Stimulated activated naive CD4-positive, alpha-beta T cell treated with Interleukin-2 at 50 U/mL for 16 hours (primary cell): ENCODE data around the gene NPR2.

Experiments
- DNase-seq: peaks from one replicate; lab custom pipeline; 2025; lab: John Stamatoyannopoulos, UW

Gene NPR2

DNA sequence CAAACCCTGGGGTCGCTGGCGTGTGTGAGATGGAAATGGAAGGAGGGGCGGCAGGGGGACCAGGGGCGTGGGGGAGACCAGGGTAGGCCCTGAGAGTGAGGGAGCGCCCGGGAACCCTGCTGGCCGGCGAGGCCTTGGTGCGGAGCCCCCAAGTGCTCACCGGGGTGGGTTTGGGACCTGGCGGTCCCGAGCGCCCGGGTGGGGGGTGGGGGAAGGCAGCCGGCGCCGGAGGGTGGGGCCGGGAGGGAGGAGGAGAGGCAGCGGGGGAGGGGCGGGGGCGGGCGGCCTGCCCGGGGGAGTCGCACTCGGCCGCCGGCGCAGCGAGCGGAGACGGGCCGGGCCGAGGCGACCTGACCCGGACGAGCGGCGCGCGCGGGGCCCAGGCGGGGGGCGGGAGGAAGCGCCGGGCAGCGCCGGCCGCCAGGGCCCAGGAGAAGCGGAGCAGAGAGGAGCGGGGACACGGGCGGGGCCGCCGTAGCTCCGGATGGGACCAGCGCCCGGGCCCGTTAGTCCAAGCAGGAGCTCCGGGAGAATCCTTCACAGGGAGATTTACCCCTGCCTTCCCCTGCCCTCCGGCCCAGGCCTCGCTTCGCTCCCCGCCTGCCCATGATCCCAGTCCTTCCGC lies at the start of gene NPR2:
NPR2 (plus strand) TSS at position 295 of the 625 bp plus-strand sequence. CDS start 818 bp downstream, outside the sequence.
- DNase-seq = no peak

DNA sequence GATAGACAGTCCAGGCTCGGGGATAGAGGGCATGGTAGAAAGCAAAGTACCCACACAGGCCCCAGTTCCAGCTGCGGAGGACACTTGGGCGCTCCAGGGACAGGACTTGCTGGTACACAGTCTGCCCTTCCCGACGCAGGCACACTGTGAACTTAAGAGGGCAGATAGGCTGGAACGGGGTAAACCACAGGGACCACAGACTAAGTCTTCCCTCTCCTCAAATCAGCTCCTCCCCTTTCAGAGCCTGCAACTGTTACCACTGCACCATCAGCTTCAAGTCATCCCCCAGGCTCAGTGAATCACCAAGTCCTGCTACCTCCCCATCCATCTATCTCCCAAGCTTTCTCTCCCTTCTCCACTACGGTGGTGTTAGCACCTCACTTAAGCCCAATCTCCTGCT lies 49.7 kb upstream of the NPR2 start:
- no peak for DNase-seq

GRCh38 chr9:35743452-35743851 lies 47.9 kb upstream of the NPR2 start:
- DNase-seq = no peak

GRCh38 chr9:35743880-35744518 lies 47.4 kb upstream of the NPR2 start:
- no peak for DNase-seq

DNA sequence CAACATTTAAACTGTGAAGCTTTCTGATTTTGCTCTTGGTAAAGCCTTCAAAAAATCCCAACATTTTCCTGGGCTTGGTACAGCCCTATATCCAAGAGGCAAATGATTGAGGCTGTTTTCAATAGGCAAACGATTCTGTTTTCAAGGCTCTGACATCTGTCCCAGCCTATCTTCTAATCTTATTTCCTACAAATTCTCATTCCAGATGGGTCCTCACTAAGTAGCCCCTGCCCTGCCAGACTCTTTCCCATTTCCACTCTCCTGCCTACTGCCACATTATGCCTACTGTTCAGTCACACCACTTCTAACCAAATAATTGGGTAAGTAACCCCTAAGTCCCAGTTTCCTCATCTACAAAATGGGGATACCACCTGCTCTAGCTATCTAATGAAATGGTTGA lies 45.8 kb upstream of the NPR2 start:
- DNase-seq = no peak

DNA sequence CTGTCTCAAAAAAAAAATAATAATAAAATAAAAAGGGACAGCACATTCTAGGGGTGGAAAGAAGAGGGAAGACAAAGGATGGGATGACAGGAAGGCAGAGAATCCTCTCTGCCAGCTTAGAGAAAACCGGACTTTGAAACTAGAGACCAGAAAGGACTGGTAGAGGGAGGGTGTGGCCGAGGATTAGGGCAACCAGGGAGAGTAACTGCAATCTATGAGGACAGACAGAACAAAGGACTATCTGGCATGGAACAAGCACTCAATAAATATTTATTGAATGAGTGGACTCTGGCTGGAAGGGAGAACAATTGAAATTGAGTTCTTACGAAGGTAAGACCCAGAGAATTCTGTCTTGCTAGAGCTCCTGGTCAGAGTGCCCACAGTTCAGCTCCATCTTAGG lies 44.8 kb upstream of the NPR2 start:
- DNase-seq = no peak

- no peak for DNase-seq
Measured at GRCh38 chr9:35748242-35748857, 43.0 kb upstream of the NPR2 start.

DNA sequence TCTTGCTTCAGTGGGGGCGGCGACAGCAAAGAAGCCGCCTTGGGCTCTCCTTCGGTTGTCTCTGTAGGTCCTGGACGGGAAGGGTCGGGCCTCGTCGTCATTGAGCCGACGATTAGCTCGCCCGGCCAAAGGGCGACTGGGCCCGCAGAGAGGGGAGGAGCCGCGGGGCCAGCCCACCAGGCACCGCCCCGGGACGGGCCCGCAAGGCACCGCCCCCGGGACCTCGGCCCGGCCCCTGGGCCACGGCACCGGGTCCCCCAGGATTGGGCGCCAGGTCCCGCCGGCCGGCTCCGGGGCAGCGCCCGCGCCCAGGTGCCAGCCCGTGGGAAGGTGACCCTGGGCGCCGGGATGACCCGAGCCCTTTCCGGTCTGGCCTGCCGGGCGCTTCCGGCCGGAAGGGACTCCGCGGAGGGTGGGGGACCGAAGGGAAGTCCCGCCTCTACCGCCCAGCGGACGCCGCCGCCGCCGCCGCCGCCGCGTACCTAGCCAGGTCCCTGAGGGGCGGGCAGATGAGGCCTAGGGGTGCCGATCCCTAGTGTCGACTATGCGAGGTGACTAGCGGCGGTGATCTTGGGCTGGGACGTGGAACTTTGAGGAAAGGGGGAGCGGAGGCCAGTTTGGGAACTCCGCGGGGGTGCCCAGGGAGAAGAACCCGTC lies 42.4 kb upstream of the NPR2 start, which contains the start of the genes GBA2 and RGP1:
GBA2 (minus strand) TSS at position 371 of the 657 bp plus-strand sequence. CDS start 524 bp downstream, outside the sequence.
RGP1 (plus strand) TSS at position 430 of the 657 bp plus-strand sequence. CDS start 469 bp downstream, outside the sequence.
- peak; percentile 72 for DNase-seq

DNA sequence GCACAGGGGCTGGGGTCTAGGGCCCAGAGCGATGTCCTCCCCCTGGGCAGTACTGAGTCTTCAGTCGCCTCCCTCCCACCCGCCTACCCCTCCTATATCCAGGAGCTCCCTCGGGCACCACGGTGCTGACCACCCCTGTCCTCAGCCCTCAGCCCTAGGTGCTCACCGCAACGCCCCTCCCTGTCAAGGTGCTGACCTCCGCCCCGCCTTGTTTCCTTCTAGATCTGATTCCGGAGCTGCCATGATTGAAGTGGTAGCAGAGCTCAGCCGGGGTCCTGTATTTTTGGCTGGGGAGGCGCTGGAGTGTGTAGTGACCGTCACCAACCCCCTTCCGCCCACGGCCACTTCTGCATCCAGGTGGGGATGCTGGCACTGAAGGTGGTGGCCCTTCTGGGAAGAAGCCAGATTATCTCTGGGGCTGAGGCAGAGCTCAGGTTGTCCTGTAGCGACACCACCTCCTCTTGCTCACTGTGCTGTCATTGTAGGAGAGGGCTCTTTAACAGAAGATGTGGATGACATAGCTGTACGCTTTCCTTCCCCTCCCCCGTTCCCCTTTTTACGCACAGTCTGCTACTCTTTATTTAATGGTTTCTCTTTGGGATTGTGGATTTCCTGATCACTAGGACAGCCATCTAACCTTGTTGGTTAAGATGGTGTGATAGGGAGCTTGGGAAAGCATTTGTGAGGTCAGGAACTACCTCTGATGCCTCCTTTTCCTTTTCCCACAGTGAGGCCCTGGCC lies 41.7 kb upstream of the NPR2 start:
- DNase-seq = peak; percentile 41

DNA sequence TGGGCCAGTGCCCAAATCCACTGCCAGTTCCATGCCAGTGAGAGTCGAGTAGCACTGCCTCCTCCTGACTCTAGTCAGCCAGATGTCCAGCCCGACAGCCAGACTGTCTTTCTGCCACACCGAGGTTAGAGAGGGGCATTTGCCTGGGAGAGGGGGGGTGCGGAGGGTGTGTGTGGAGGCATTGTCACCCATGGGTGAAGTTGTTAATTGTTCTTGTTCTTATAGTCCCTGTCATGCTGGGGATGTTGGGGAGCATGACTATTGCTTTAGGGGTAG lies 41.2 kb upstream of the NPR2 start:
- DNase-seq = no peak

DNA sequence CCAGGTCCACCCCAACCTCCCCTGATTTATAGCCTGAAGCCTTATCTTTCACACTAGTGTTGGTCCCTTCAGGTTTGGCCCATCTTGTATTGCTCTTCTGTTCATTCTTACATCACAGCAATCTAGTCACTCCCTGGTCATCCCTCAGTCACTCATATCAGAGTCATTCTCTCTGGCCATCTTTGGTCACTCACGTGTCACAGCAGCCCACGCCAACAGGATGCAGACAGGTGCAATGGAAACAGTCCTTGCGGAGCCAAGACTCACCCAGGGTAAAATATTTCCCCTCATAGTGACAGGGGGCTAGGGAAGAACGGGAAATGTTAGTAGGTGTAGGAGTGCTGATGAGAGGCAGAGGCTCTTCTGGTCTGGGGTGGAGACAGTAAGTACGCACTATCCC lies 37.9 kb upstream of the NPR2 start:
- no peak for DNase-seq

GRCh38 chr9:35754264-35754663 lies 37.1 kb upstream of the NPR2 start, which contains the start of gene MSMP:
Gene MSMP (minus strand): TSS chr9:35754276. CDS start chr9:35754129, 147 bp downstream.
- DNase-seq = no peak

- DNase-seq = no peak
Measured at GRCh38 chr9:35755071-35755470, 36.3 kb upstream of the NPR2 start.

- DNase-seq = peak; percentile 75
Measured at GRCh38 chr9:35756275-35757225, 34.8 kb upstream of the NPR2 start.

DNA sequence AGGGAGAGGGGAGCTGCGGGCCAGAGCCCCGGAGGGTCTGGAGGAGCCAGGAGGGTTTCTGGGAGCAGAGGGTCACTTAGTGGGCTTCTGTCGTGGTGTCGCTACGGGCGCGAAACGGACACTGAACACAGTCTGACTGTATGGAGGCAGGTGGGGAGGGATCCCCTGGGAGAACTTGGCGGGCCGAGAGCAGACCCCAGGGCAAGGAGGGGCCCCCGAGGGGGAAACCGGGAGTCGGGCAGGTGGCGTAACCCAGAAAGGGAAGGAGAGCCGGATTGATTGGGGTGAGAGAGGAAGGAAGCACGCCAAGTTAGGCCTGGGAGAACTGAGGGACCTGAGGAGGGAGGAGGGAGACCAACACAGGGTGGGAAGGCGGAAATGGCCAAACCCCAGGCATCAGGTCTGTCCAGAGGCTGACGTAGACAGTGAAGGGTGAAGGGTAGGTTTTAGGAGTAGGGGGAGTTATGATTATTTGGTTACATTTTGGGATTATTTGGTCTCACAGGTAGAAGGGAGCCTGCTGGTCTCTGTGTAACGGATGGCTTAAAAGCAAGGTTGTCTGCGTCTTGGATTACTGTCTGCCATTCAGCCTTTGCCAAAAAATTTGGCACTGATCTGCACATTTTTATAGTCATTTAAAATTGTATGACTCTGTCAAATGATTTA lies 34.0 kb upstream of the NPR2 start:
- DNase-seq = no peak

DNA sequence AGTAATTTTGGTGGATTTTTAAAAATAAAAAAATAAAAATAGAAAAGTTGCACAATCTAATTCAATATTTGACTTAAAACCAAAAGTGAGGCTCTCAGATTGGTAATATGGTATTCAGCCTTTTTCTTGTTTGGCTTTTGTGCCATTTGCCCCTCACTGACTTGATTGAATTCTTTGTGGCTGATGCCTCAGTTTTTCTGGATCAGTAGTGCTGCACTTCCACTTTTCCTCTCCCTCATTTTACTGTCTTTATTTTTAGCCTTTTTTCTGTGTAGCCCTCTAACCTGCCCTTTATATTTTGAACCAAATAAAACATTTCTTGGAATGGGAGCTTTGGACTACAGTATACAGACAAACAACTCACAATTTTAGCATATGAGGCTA lies 33.5 kb upstream of the NPR2 start:
- no peak for DNase-seq

GRCh38 chr9:35758475-35759050 lies 32.8 kb upstream of the NPR2 start:
- DNase-seq = no peak

- DNase-seq = no peak
Measured at GRCh38 chr9:35759795-35760194, 31.6 kb upstream of the NPR2 start.

- no peak for DNase-seq
Measured at GRCh38 chr9:35760651-35761050, 30.7 kb upstream of the NPR2 start.

- DNase-seq = no peak
Measured at GRCh38 chr9:35763181-35763580, 28.2 kb upstream of the NPR2 start.
